Measurements from ENCODE around the gene ASPHD2.
"Not testable (repeated sequence)": the region's sequence is repeated elsewhere in the genome, so short reads cannot be mapped to it uniquely, and the experiment has no call there.

ASPHD2 gene

DNA sequence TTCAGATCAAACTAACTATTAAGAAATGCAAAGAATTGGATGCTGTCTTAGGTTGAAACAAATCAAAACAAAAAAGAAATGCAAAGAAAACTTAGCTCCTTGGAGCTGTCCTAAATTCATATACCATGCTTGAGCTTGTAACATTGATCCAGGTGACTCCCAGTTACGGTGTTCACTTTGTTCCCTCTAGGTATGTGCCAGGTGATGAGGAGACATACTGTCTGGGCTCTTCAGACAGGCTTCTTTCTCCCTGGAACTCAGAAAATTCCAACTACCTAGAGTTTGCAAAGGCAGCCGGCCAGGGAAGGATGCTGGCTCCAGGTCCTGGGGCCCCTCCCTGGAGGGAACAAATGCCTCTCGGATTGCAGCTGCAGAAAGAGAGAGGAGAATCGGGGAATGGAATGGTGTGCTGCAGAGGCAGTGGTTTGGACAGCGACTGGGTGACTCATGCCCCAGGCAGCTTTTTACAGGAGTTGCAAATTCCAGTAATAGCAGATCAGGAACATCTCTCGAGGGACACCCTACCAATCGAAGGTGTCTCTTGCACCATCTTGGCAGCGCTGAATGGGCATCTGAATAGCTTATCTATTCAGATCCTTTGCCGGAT is 12.3 kb upstream of the ASPHD2 start:
- no peak for DNase-seq (ENCODE audit: low read depth)

- DNase-seq (ENCODE audit: low read depth), result no peak
Measured at GRCh38 chr22:26417406-26417805, 11.7 kb upstream of the ASPHD2 start.

GRCh38 chr22:26418620-26419019 is 10.4 kb upstream of the ASPHD2 start:
- no peak for DNase-seq (ENCODE audit: low read depth)

DNA sequence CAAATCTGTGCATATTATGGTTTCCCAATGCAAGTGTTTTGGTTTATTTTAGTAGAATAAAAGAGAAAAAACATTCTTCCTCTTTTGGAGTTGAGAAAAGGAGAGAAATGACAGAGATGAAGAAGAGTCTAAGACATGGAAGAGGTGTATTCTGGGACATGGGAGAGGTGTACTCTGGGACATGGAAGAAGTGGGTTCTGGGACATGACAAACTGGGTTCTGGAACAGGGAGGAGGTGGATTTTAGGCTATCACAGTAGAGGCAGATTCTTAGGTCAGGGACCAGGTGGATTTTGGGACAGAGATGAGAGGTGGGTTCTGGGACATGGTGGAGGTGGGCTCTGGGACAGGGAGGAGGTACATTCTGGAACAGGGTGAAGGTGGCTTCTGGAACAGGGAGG is 2.1 kb upstream of the ASPHD2 start:
- no peak for DNase-seq (ENCODE audit: low read depth)

- DNase-seq (ENCODE audit: low read depth), result no peak
Measured at GRCh38 chr22:26429458-26430286, 612 bp downstream of the ASPHD2 start.

DNA sequence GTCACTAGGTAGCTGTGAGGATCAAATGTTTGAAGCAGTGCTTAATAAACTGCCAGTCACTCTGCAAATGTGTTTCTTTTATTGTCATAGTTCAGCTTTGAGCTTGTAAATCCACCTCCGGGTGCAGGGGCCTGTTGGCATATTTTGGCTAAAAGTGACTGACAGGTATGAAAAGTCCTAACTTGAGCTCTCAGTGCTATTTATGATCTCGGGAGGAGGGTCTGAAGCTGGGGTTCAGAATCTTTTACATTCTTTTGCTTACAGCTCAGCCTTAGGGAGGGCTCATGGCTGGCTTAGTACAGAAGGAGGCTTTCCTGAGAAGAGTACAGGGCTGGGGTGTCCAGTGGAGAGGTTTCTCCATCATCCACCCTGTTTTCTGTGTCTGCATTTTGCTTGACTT is 1.5 kb downstream of the ASPHD2 start:
- no peak for DNase-seq (ENCODE audit: low read depth)

- DNase-seq (ENCODE audit: low read depth), result no peak
Measured at GRCh38 chr22:26431261-26431995, 2.4 kb downstream of the ASPHD2 start.

GRCh38 chr22:26432619-26433311 is 3.7 kb downstream of the ASPHD2 start:
- DNase-seq (ENCODE audit: low read depth), result no peak

DNA sequence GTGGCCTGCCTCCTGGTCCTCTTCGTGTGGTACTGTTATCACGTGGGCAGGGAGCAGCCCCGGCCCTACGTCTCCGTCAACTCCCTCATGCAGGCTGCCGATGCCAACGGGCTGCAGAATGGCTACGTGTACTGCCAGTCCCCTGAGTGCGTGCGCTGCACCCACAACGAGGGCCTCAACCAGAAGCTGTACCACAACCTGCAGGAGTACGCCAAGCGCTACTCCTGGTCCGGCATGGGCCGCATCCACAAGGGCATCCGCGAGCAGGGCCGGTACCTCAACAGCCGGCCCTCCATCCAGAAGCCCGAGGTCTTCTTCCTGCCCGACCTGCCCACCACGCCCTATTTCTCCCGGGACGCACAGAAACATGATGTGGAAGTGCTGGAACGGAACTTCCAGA is 4.7 kb downstream of the ASPHD2 start:
- no peak for DNase-seq (ENCODE audit: low read depth)

- DNase-seq (ENCODE audit: low read depth), result no peak
Measured at GRCh38 chr22:26435327-26436093, 6.5 kb downstream of the ASPHD2 start.

DNA sequence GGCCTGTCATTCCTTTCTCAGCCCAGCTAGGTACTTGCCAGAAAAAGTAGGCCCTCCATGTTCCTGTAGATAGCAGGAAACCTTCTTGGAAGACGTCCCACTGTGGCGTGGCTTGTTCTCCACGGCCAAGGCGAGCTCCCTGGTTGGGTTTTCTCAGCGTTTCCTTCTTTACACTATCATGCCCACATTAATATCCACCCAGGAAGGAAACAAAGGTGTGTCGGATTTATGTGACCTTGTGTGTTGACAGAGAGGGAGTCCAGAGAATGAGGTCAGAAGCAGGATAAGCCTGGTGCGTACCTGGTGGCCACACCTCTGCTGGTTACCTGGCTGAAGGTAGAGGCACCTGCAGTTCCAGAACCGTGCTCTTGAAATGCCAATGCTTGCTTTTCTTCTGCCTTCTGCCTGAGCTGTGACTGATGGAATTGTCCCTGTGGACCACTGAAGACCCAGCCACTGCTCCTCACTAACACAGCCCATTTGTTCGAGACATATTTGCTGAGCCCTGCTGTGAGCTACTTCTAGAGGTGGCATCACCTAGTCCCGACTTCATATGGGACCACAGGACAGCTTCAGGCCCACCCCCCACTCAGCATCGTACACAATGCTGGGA is 7.9 kb downstream of the ASPHD2 start:
- DNase-seq (ENCODE audit: low read depth), result no peak

GRCh38 chr22:26437694-26438392 is 8.8 kb downstream of the ASPHD2 start:
- DNase-seq (ENCODE audit: low read depth), result no peak

DNA sequence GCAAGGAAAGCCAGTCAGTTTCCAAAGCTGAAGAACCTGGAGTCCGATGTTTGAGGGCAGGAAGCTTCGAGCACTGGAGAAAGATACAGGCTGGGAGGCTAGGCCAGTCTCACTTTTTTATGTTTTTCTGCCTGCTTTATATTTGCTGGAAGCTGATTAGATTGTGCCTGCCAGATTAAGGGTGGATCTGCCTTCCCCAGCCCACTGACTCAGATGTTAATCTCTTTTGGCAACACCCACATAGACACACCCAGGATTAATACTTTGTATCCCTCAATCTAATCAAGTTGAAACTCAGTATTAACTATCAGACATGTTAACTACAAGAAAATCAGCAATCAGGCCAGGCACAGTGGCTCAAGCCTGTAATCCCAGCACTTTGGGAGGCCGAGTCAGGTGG is 9.7 kb downstream of the ASPHD2 start:
- DNase-seq (ENCODE audit: low read depth), result not testable (repeated sequence)

DNA sequence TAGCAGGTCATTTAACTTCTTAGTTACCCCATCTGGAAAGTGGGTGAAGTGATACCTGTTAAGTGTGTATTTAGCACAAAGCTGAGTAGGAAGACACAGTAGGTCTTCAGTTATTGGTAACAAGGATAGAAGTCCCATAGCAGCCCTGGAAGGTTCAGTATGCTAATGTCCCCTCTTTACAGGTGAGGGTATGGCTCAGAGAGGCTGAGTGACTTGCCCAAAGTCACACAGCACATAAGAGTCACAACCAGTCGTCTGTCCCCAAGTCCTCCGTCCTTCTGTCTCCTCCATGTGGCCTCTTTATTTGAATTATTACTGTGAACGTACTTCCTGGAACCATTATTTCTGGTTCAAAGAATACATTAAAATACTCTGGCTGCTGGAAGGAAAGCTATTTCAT is 10.5 kb downstream of the ASPHD2 start:
- DNase-seq (ENCODE audit: low read depth), result no peak

DNA sequence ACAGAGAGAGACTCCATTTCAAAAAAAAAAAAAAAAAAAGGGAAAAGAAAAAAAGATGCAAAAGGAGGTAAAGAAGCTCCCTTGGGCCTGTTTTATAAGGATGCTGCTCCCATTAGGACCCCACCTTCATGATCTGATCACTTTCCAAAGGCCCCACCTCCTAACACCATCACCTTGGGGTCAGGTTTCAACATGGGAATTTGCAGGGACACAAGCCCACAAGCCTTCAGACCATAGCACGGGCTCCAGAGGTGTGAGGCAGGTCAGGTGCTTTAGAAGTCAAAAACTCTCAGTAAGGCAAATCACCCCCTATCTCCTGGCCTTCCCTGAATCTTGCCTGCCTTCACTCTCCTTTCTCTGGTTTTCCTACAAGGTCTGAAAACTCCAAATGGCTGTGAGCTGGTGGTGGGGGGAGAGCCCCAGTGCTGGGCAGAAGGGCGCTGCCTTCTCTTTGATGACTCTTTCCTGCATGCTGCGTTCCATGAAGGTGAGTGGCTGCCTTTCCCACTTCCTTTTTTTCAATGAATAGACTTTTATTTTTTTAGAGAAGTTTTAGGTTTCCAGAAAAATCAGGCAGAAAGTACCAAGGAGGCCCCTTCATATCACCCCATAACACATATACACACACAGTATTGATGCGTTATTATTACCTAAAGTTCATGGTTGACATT is 13.2 kb downstream of the ASPHD2 start:
- DNase-seq (ENCODE audit: low read depth), result no peak

DNA sequence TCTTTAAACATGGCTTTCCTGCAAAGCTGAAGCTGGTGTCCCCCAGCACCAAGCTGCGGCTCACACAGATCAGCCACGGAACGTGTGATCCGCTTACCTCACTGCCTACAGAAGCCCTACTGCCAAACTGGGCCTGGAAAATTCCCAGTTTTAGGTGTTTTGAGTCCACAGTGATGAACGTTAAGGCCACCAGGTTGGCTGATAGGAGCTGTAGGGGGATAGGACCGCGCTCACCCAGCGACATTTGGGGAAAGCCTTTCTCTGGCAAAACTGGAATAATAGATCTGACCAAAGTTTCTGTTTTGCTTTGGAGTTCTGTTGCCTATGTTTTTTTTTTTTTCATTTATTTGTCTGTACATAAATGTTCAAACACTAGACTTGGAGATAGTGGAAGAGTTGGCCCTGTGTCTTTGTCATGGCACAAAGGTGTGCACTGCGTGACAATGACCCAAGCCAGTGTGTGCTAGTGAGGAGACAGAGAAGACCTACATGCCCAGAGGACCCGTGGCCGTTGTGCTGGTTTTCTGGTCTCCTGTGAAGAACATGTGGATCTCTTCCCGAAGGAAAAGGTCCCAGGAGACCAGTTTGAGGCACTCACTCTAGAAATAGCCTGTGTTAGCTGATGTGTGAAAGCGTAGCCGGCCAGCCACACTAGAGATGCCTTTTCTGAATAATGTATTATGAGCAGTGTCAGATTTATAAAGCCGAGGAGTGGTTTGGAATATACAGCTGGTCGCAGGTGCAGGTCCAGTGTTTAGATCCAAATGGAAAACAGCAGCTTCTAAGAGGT is 15.0 kb downstream of the ASPHD2 start:
- no peak for DNase-seq (ENCODE audit: low read depth)

- DNase-seq (ENCODE audit: low read depth), result no peak
Measured at GRCh38 chr22:26444777-26445176, 15.7 kb downstream of the ASPHD2 start.

GRCh38 chr22:26445577-26446275 is 16.7 kb downstream of the ASPHD2 start:
- DNase-seq (ENCODE audit: low read depth), result no peak

All from CMK (cell line).